Liver (tissue), 9 donors: ENCODE measurements around the gene IRF2. TPM values are rescaled to one million over a fixed set of nuclear protein-coding genes. Genes with fewer than 3 reads are reported as not detected.

Experiments
- DNase-seq: peaks from one replicate; pipeline ENCODE4 v3.0.0-alpha.2; 2017; ENCODE audit warnings: low spot score
- H3K27ac ChIP-seq, 2 donors: one replicate each; pipeline ENCODE4 v1.7.0; 2013; ENCODE audit warnings: inconsistent platforms in 2 of 2, low read length in 2 of 2, control low read depth in 1 of 2, low read depth in 1 of 2, mild to moderate bottlenecking in 1 of 2
- H3K27me3 ChIP-seq, 4 donors: one replicate each; pipeline versions ENCODE4 v1.6.1 to v1.7.0; 2013; ENCODE audit warnings: low read length in 3 of 4, inconsistent platforms in 1 of 4, mild to moderate bottlenecking in 1 of 4, moderate library complexity in 1 of 4; ENCODE audit not compliant: control insufficient read depth in 4 of 4, insufficient read depth in 4 of 4
- H3K36me3 ChIP-seq, 4 donors: one replicate each; pipeline versions ENCODE4 v1.6.1 to v1.7.0; 2013; ENCODE audit warnings: low read length in 3 of 4, mild to moderate bottlenecking in 3 of 4, low read depth in 1 of 4, moderate library complexity in 1 of 4; ENCODE audit not compliant: control insufficient read depth in 4 of 4, insufficient read depth in 3 of 4
- H3K4me1 ChIP-seq, 4 donors: one replicate each; pipeline versions ENCODE4 v1.6.1 to v1.7.0; 2013; ENCODE audit warnings: low read length in 3 of 4, mild to moderate bottlenecking in 3 of 4, moderate library complexity in 1 of 4; ENCODE audit not compliant: control insufficient read depth in 4 of 4, insufficient read depth in 4 of 4
- H3K4me3 ChIP-seq, 3 donors: one replicate each; pipeline versions ENCODE4 v1.6.1 to v1.7.0; 2013; ENCODE audit warnings: low read length in 3 of 3, control low read depth in 1 of 3, low read depth in 1 of 3, mild to moderate bottlenecking in 1 of 3
- H3K9ac ChIP-seq, 2 donors: one replicate each; pipeline ENCODE4 v1.7.0; 2013; ENCODE audit warnings: low read length in 2 of 2, mild to moderate bottlenecking in 2 of 2, moderate library complexity in 2 of 2, control low read depth in 1 of 2, low read depth in 1 of 2
- H3K9me3 ChIP-seq, 4 donors: one replicate each; pipeline versions ENCODE4 v1.6.1 to v1.7.0; 2013; ENCODE audit warnings: low read length in 3 of 4; ENCODE audit not compliant: control insufficient read depth in 4 of 4
- ATF3 ChIP-seq: IDR thresholded peaks from 2 replicates; pipeline ENCODE4 v1.6.1; 2016; ENCODE audit warnings: antibody characterized with exemption
- CTCF ChIP-seq: fragments of 150-350 bp; IDR thresholded peaks from 2 replicates; pipeline ENCODE4 v1.5.1; 2017; ENCODE audit warnings: improper control_type of control experiment, low read depth, low read length; ENCODE audit not compliant: missing input control
- EGR1 ChIP-seq, 2 donors: IDR thresholded peaks; 2 replicates each; pipeline ENCODE4 v1.6.1; 2016 to 2018; ENCODE audit warnings: antibody characterized with exemption in 2 of 2, low read depth in 2 of 2
- FOXA2 ChIP-seq: IDR thresholded peaks from 2 replicates; pipeline ENCODE4 v1.6.1; 2016; ENCODE audit warnings: antibody characterized with exemption
- GABPA ChIP-seq, 2 donors: IDR thresholded peaks in 1 of 2; conservative IDR thresholded peaks in 1 of 2; 2 replicates each; pipeline ENCODE4 v1.6.1; 2016; ENCODE audit warnings: antibody characterized with exemption in 2 of 2, mild to moderate bottlenecking in 1 of 2, moderate library complexity in 1 of 2
- HNF4A ChIP-seq, 2 donors: conservative IDR thresholded peaks; 2 replicates each; pipeline ENCODE4 v1.6.1; 2016; ENCODE audit warnings: antibody characterized with exemption in 2 of 2, mild to moderate bottlenecking in 2 of 2
- HNF4G ChIP-seq: IDR thresholded peaks from 2 replicates; pipeline ENCODE4 v1.6.1; 2016; ENCODE audit warnings: antibody characterized with exemption
- MAX ChIP-seq: IDR thresholded peaks from 2 replicates; pipeline ENCODE4 v1.6.1; 2016; ENCODE audit warnings: antibody characterized with exemption
- NR2F2 ChIP-seq: IDR thresholded peaks from 2 replicates; pipeline ENCODE4 v1.6.1; 2016; ENCODE audit warnings: antibody characterized with exemption
- RAD21 ChIP-seq, 2 donors: IDR thresholded peaks; 2 replicates each; pipeline ENCODE4 v1.6.1; 2016; ENCODE audit warnings: antibody characterized with exemption in 2 of 2, mild to moderate bottlenecking in 2 of 2
- REST ChIP-seq: IDR thresholded peaks from 2 replicates; pipeline ENCODE4 v1.6.1; 2016; ENCODE audit warnings: antibody characterized with exemption, mild to moderate bottlenecking
- RXRA ChIP-seq, 2 donors: IDR thresholded peaks; 2 replicates each; pipeline ENCODE4 v1.6.1; 2017 to 2018; ENCODE audit warnings: antibody characterized with exemption in 2 of 2, mild to moderate bottlenecking in 1 of 2
- SP1 ChIP-seq: IDR thresholded peaks from 2 replicates; pipeline ENCODE4 v1.6.1; 2018; ENCODE audit warnings: antibody characterized with exemption, mild to moderate bottlenecking
- YY1 ChIP-seq: IDR thresholded peaks from 2 replicates; pipeline ENCODE4 v1.6.1; 2016; ENCODE audit warnings: antibody characterized with exemption, mild to moderate bottlenecking
- ZBTB33 ChIP-seq: IDR thresholded peaks from 2 replicates; pipeline ENCODE4 v1.6.1; 2016; ENCODE audit warnings: antibody characterized with exemption
- whole genome bisulfite sequencing: extraction: QIAGEN DNeasy Blood & Tissue Kit; methylation state at CpG from one replicate; pipeline ENCODE4 v1.1.7; 2013; 5-methylcytosine and 5-hydroxymethylcytosine counted together
- polyA plus RNA-seq, 2 donors: library from polyadenylated mRNA; stranded (reverse) in 1 of 2; unstranded in 1 of 2; fragments of 200-250 nt in 1 of 2; fragments of >200 nt in 1 of 2; fragmentation: Nextera tagmentation in 1 of 2; extraction: Ambion mirVana in 1 of 2; gene quantifications; one replicate each; pipeline versions ENCODE4 v1.2.1 to v1.2.3, GENCODE V29; 2013 to 2015
- total RNA-seq, 2 donors: library from RNA; depleted of rRNA; stranded (reverse); fragments of >200 nt; gene quantifications; one replicate each; pipeline ENCODE4 v1.2.3, GENCODE V29; 2014
- donor health status: healthy.
- donor health status: healthy.
- donor health status: healthy.
- donor health status: healthy.
- donor health status: healthy.

IRF2 gene
- total and polyA plus RNA-seq, 4 donors = 12.9 to 25.5 (median 22.2) TPM

- TF ChIP-seq ZBTB33 = no peak
- TF ChIP-seq YY1 = no peak
- TF ChIP-seq FOXA2 = no peak
- no peak for TF ChIP-seq EGR1 (IDR thresholded peaks at IDR 0.05; ENCODE audit: low read depth in 2 of 2)
- no peak for TF ChIP-seq ATF3
- no peak for TF ChIP-seq NR2F2
- no peak for TF ChIP-seq HNF4G
- no peak for TF ChIP-seq CTCF
- no peak for TF ChIP-seq GABPA (IDR thresholded peaks at IDR 0.05 in 1 of 2, conservative IDR thresholded peaks at IDR 0.05 in 1 of 2)
- TF ChIP-seq HNF4A (conservative IDR thresholded peaks at IDR 0.05) = no peak
- TF ChIP-seq RAD21 (IDR thresholded peaks at IDR 0.05) = no peak
- TF ChIP-seq MAX = no peak
- TF ChIP-seq SP1 = no peak
- no peak for TF ChIP-seq RXRA (IDR thresholded peaks at IDR 0.05)
- TF ChIP-seq REST = no peak
- Histone ChIP-seq H3K36me3 (no peaks in the 10 kb centered on the region), H3K27me3 (no peaks in the 10 kb centered on the region), H3K27ac (peak overlapping the region in 1 of 2 donors; percentile 21), H3K9me3 (no peaks in the 10 kb centered on the region), H3K9ac (no peak overlapping the region), H3K4me1 (peaks cover 11 to 32% (median 25%) of the 10 kb centered on the region in 4 donors), H3K4me3 (no peak overlapping the region)
- DNase-seq = no peak
- 72% methylated on average over 9 of the region's 9 CpGs for WGBS
Measured at GRCh38 chr4:184438375-184438774, 36.0 kb downstream of the IRF2 start.
